GM19238 (cell line): ENCODE data around the gene TREH.

Experiments
- DNase-seq: peaks from one replicate; pipeline ENCODE4 v3.0.0; 2011; ENCODE audit warnings: low spot score; ENCODE audit not compliant: insufficient read length

TREH gene

DNA sequence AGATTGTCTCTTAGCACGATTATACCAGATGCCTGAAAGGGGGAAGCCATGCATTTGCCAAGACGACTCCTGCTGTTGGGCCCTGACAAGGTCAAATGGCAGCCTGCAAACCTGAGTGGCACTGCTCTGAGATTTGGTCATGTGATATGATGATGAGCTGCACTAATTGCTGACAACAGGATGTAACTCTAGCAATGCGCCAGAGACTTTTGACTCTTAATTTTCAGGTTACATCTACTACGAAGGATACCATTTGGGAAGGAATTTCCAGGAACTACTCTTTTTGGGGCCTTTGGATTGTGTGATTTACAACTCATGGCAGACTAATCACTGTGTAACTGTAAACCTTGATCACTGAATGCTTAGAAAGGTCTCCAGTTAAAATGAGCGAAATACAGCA is 13.1 kb downstream of the TREH start:
- no peak for DNase-seq

DNA sequence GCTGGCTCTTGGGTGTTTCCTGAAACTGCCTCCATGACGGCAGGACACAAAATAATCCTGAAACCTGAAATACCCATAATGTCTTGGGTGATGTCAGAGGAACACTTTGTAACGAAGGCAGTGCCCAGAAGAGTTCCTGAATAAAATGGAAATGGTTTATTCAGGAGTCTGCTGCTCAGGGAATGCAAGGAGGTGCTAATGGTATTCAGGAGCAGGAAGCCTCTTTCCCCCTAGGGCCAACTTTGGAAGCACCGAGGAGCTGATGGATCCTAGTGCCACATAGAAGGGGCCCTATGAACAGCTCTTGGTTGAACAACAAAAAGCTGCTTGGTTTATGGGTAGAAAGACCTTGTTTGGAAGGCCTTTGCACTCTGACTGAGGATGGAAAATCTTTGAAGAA is 15.5 kb downstream of the TREH start:
- no peak for DNase-seq

DNA sequence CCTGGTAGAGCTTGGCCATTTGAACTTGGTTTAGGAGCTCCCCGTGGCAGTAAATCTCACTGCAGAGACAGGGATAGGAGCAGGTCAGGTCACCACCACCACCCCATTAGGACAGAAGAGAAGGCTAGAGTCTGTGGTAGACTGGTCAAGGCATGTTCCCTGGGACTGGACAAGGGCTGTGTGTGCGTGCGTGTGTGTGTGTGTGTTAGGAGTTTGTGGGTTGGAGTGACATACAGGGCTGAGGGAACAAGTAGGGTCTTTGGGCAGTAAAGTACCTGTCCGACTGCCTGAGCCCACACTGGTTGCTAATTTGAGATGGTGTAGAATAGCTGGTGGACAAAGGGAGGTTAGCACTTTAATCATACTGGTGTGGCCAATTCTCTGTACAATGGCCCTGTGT is 16.1 kb downstream of the TREH start:
- DNase-seq = no peak

DNA sequence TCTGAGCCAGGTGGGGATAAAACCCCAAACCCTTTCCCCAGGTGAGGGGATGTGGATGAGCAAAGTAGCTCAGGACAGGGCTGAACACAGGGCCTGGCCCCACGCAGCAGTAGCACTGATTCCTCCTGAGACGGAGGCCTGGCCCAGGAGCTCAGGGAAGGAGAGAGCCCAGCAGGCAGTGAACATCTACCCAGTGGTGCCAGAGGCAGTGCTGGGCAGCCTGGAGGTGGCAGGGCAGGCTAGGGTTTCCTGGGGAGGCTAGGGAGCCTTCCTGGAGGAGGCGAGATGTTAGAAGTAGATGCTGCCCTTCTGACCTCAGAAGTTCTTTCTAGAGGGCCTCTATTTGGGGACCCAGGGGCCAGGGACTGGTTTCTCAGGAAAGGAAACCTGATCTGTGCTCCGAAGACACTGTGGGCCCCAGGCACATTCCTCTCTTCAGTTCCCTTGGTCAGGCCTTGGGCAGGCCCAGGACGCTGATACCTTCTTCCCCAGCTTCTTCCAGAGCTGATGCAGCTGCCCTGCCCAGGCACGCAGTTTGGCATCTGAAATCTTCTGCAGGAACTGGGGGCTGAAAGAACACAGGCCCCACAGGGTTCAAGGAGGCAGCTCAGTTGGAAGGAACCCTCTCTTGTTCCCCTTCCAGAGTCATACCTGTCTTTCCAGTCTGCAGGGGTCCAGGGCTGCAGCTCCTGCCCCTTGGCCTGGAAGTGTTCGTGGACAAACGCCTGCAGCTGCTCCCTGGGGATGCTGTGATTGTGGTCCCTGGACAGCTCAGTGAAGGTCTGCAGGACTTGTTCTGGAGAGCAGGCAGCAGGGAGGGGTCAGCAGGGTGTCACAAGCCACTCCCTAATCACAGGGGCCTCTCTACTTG is 16.8 kb downstream of the TREH start:
- DNase-seq = no peak

DNA sequence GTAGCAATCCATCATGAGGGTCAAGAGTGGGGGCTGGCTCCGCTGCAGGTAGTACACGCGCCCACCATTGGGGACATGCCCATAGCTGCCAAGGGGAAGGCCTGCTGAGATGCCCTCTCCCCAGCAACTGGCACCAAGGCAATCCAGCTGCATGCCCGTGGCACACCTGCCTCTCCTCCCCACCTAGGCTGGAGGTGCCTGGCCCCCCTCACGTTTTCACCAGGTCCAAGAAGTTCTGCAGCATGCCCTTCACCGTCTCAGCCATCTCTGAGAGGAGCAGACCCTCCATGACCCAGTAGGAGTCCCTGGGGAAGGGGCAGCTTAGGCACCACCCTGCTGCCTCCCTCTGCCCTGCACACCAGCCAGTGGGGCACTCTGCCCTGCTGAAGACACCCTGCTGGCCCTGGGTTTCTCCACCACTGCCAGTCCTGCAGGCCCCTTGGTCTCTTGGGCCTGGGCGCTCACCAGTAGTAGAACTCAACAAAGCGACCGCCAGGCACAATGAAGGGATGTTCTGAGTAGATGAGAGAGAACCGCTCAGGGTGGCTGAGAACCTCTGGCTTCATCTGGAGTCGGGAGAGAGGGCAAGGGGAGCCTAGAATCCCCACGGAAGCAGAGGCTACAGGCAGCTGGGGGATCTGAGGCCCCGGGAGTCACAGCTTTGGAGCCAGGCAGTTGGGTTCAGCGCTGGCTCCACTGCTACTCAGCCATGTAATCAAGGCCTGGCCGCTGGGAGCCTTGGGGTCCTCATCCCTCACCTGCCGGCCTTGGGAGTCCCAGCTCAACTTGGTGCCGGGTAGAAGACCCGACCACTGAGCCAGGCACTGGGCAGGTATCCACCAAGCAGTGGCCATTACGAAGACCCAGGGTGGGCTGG is 17.8 kb downstream of the TREH start:
- no peak for DNase-seq

DNA sequence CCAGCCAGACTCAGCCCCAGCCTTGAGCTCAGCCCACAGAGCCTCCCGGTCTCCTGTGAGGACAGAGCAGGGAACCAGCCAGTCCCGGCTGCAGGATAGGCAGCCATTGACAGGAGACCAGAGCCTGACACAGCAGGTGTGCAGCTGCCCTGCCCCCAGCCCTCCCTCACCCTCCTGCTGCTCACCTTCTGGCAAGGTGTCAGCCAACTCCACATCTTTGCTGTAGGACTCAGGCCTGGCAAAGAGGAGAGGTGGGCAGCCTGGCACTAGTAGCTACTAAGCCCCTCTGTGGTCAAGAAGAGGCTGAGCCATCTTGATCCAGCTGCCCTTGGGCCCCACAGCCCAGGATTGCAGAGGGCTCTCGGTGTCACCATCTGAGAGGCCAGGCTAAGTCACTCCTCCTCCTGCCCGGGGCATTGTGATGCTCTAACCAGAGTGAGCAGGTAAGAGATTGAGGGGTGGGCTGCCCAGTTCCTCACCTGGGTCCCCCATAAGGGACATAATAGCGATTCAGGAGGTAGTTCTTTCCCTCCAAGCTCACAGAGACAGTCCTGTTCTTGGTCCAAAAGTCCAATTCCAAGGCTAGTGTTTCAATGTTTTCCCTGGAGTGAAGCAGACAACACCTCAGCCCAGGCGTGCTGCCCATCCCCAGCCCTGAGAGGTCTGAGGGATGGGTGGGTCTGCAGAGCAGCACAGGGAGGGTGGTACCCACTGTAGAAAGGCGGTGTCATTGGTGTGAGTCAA is 18.6 kb downstream of the TREH start:
- DNase-seq = no peak

DNA sequence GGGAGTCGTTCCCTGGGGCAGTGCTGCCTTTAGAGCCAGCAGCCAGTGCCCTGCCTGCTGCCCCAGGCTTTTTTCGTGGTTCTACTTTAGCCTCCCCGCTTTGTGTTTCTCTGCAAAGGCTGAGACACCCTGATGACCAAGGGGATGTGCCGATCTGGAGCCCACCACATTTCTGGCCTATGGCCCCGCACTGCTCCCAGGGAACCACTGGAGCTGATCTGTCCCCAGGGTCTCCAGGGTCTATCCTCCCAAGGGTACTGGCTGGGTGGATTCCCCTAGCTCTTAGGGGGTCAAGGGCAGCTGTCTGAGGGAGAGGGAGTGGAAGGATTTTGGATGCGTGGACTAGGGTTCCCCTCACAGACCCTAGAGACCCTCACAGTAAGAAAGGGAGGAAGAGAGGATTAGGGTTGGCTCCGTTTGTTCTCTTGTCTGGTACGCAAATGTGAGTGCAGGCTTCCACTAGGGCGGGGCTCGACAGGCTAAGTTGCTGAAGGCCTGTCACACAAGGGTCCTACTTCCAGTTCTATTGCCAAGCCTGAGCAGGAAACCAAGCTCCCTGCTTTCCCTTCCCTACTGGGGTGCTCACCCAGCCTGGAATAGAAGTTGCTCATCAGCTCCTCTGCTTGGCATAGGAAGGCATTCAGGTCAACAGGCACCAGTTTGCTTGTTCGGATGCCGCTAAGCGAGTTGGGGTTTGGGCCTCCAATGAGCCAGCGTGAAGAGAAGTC is 19.3 kb downstream of the TREH start:
- DNase-seq = no peak

DNA sequence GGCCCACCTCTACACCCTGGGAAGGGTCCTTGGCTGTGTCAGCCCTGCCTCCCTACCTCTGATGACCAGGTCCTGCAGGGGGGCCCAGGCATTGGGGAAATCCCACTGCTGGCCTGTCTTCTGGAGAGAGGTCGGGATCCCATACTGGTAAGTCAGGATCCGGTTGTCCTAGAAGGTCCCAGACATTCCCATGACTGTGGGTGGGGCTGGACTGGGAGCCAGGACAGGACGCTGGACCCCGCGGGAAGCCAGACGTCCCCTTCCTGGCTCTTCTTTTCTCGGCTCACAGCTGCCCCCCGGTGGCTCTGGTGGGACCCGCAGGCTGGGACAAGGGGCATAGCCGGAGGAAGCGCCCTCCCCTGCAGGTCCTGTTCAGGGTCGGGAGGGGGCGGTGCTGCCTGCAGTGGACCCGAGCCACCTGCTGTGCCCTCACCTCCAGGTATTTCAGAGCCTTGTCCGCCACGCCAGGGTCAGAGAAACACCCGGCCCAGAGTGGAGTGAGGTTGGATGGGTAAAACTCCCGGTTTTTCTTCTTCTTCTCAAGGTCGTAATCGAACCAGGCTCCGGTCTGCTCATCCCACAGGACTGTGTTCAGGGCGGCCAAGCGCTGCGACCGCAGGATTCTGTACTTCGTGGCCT is 20.0 kb downstream of the TREH start:
- peak; percentile 90 for DNase-seq

DNA sequence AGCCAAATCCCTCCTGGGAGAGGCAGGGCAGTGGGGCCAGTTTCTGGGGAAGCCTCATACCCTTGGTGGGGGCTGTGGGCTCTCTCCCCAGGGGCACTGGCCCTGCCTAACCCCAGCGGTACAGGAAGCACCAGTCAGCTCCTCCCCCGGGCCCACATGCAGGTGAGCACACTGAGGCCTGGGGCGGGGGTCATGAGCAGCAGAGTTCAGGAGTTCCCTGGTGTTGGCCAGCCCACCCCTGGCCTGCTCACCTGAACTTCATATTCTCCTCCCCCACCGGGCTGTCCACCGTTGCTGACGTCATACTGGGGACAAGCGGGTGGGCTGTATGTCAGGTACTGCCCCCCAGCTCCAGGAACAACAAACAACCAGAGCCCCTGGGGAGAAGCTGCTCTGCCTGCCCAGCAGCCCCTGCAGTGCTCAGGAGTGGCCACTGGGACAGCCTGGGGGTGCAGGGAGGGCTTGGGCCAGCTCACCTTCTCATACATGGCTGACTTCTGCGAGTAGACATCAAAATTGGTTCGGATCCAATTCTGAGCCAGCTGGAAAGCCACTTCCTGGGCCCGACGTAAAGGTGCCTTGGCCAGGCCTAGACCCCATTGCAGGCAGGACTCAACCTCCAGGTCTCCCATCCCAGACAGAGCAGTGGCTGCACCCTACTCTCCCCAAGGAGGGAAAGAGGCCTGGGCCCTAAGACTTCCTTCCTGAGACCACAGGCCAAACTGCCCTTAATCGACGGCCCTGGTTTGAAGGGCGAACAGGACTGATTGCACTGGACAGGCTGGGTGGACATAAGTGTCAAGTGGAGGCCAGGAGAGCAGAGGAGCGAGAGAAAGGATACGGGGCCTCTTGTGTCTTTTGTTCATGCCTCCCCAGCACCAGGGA is 20.8 kb downstream of the TREH start:
- DNase-seq = no peak

DNA sequence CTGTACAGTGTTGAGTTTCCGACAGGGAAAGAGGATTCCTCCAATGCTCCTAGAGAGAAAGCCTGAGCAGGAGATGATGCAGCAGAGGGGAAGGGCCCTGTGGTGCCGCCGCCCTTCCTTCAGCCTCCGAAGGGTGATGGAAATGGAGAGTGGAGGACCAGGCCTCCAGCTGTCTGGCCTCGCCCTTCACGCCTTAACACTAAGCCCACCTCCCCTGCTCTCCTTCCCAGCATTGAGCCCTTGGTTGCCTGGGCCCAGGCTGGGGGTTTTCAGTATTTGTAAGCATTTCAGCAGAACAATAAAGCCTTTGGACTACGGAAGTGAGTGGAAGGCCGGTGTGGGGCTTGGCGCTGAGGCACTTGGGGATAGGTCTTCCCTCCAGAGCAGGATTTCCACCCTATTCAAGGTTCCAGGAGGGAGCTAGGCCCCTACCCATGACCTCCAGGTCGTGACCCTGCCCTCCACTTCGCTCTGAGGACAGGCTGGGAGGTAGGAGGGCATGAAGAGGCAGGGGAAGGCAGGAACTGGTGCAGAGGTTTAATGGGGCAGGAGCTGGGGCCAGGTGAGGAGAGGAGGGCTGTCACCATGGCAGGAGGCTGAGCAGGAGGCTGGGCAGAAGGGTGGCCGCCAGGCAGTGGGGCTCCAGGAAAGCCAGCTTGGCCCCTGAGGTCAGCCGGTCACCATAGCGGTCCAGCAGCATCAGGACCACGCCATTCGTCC is 21.6 kb downstream of the TREH start:
- DNase-seq = no peak

DNA sequence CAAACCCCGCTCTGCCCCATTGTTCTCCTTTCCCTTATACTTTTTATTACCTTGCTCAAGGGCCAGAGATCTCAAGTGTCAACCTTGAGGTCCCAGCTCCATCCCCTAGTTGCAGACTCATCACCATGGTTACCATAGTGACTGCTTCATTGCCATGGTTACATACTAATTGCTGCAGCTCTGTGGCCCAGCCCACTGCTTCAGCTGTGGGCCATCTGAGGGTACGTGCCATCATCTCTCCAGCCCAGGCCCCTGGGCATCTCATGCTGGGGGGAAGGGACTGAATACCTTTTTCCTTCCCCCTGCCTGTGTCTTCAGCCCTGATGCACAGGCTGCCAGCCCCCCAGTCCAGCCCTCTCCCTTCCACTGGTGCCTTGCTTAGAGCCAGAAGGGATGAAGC is 22.2 kb downstream of the TREH start:
- no peak for DNase-seq

DNA sequence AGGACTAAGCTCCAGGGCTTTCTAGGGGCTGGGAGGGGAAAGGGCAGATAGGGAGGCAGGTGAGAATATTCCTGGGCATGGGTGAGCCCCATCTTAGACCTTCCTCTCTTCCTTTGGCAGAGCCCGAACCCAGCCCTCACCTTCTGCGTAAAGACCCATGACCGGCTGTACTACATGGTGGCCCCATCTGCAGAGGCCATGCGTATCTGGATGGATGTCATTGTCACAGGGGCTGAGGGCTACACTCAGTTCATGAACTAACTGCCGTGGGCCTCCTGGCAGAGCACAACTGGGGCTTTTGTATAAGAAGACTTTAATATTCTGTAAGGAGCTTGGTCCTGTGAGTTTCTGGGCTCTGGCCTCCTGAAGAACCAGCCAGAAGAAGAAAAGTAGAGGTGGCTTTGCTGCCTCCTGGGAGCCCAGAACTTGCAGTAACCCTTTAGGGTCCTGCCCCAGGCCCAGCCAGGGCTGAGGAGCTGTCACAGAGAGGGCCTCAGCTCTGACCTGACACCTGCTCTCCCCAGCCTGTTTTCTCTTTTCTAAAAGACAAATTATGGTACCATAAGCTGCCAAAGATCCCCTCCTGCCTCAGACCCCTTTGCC is 22.8 kb downstream of the TREH start:
- DNase-seq = no peak

DNA sequence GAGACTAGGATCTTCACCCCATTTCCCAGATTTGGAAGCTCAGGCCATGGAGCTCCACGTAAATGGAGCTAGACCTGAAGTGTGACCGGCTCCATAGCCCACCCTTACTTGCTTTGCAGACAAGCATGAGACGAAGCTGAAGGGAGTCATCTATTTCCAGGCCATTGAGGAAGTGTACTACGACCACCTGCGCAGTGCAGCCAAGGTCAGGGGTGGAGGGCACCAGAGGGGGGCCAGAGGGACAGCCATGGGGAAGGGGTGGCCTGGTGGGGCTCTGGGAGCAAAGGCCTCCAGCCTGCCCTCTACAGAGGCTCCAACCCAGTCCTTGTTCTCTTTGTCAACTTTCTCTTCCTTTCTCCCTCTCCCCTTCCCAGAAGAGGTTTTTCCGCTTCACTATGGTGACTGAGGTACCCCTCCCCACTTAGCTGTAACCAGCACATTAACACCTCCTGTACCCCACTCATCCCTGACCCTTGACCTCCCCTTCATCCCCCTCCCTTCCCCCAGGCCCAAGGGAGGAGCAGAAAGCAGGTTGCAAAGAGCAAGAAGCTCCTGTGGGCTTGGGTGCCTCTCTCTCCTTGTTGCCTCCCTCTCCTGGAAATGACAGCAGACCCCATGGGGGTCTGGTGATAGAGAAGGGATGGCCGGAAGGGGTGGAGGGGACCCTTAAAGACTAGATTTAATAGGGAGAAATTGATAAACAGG is 23.8 kb downstream of the TREH start:
- no peak for DNase-seq

DNA sequence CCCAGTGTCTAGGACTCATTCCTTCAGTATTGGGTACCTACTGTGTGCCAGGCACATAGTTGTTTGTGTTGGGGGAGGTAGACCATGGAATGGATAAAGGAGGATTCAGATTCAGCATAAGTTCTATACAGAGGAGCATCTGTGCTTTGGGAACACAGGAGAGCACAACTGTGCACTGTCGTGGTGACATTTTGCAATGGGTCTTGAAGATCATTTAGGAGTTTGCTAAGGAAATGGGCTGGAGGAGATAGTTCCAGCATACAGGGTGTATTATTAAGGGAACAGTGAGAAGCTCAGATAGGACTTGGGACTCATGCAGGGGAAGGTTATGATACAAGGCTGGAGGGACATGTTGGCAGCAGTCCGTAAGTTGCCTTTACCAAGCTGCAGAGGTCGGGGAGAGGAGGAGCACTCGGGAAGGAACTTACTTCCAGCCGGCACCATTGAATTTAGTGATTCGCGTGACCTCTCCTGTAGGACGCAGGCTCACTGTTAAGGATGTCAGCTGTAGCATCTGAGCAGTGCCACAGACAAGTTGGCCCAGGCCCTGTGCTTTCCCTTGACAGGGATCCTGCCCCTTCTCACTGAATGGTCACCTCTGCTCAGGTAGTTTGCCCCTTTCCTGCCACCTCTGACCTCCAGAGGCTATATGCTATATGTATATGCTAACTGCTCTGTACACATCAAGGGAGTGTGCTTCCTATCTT is 25.6 kb downstream of the TREH start:
- no peak for DNase-seq

DNA sequence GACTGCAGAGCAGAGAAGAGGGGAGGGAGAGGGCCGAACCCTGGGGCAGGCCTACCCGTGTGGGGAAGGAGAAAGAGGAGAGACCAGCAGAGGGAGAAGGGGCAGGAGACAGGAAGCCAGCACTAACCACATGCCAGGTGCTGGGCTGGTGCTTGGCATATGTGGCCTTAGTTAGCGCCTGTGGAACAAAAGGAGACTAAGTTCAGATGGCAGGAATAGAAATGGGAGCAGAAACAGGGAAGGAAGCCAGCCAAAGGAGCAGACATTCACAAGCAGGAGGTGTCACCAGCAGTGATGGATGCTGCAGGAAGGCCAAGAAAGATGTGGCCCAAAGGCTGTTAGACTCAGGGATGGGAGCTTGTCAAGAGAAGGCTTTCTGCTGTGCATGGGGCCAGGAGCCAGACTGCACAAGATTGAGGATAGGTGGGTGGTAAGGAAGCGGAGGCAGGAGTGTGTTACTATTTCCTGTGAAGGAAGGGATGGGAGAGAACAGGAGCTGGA is 26.7 kb downstream of the TREH start:
- DNase-seq = no peak

DNA sequence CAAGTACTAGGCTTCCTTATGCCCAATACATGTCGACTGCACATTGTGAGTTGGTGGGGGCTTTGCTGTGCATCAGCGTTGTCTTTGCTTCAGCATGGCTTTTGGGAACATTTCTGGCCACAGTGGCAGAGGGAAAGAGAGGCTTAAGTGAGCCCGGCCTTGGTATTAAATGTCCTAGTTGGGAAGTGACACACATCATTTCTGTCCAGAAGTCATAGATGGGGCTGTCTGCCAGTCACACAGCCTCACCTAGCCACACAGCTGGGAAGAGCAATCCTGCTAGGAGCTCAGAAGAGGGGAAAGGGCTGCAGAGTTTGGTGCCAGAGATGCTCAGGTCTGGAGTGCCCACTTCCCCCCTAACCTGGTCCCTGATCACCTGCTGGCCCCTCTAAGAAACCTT is 27.6 kb downstream of the TREH start:
- no peak for DNase-seq

DNA sequence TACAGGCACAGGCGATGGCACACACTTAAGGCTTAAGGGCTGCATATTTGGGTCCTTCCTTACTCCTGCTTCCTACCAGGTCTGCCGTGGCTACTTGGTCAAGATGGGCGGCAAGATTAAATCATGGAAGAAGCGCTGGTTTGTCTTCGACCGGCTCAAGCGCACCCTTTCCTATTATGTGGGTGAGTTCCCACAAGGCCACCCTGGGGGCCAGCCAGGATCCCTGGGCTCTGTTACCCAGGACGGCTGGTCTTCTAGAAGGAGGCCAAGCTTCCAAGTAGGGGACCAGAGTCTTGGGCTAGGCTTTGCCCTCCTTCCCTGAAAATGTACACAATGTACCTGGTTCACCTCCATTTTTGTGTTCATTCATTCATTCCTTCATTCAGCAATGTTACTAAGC is 29.1 kb downstream of the TREH start:
- no peak for DNase-seq
